Keratinocyte (primary cell): ENCODE data around the gene KCNJ14. TPM values are rescaled to one million over a fixed set of nuclear protein-coding genes. Genes with fewer than 3 reads are reported as not detected.
A peak's percentile ranks its signal among the peaks of the same experiment; 100 is the strongest.

ENCODE experiments used
- DNase-seq: peaks from one replicate; pipeline ENCODE4 v3.0.0-alpha.2; 2011; ENCODE audit warnings: low read depth, missing footprints, low spot score
- FAIRE-seq: peaks from 2 replicates; lab custom pipeline; 2011; peaks lifted over from hg19 to GRCh38; lab: Jason Lieb, UNC
- H2AFZ ChIP-seq: 2 replicates; pipeline ENCODE4 v1.6.0; 2012; ENCODE audit warnings: low read length, control low read depth, inconsistent platforms; ENCODE audit not compliant: control insufficient read depth
- H3K27ac ChIP-seq: 2 replicates; pipeline ENCODE4 v1.5.1; 2011; ENCODE audit warnings: low read length; ENCODE audit not compliant: control insufficient read depth, insufficient read depth
- H3K27me3 ChIP-seq: 3 replicates; pipeline ENCODE4 v1.6.0; 2011; ENCODE audit warnings: low read length; ENCODE audit not compliant: control insufficient read depth, insufficient read depth; ENCODE audit errors: extremely low read depth
- H3K36me3 ChIP-seq, 2 experiments: 2 replicates in 1 of 2; 3 replicates in 1 of 2; pipeline ENCODE4 v1.5.1; 2011; ENCODE audit warnings: low read length in 2 of 2, mild to moderate bottlenecking in 1 of 2; ENCODE audit not compliant: control insufficient read depth in 2 of 2, insufficient read depth in 2 of 2; ENCODE audit errors: extremely low read depth in 1 of 2
- H3K4me1 ChIP-seq: 3 replicates; pipeline ENCODE4 v1.5.1; 2011; ENCODE audit warnings: low read length; ENCODE audit not compliant: control insufficient read depth, insufficient read depth; ENCODE audit errors: extremely low read depth
- H3K4me2 ChIP-seq: 3 replicates; pipeline ENCODE4 v1.6.0; 2011; ENCODE audit warnings: low read depth, low read length; ENCODE audit not compliant: control insufficient read depth, insufficient read depth; ENCODE audit errors: extremely low read depth
- H3K4me3 ChIP-seq, 3 experiments: fragments of 200-600 bp in 1 of 3; sonication (generic) in 1 of 3; 2 replicates in 2 of 3; 3 replicates in 1 of 3; pipeline ENCODE4 v1.5.1; 2011 to 2016; ENCODE audit warnings: low read length in 3 of 3, mild to moderate bottlenecking in 3 of 3, control low read depth in 2 of 3, inconsistent platforms in 1 of 3, low read depth in 1 of 3, mixed read lengths in 1 of 3, mixed run types in 1 of 3, moderate library complexity in 1 of 3; ENCODE audit not compliant: control insufficient read depth in 2 of 3, insufficient read depth in 2 of 3; ENCODE audit errors: extremely low read depth in 1 of 3
- H3K79me2 ChIP-seq: 2 replicates; pipeline ENCODE4 v1.6.0; 2012; ENCODE audit warnings: low read length; ENCODE audit not compliant: control insufficient read depth, insufficient read depth
- H3K9ac ChIP-seq: 3 replicates; pipeline ENCODE4 v1.6.0; 2011; ENCODE audit warnings: low read length; ENCODE audit not compliant: control insufficient read depth, insufficient read depth; ENCODE audit errors: extremely low read depth
- H3K9me1 ChIP-seq: 3 replicates; pipeline ENCODE4 v1.6.0; 2011; ENCODE audit warnings: low read length; ENCODE audit not compliant: control insufficient read depth, insufficient read depth; ENCODE audit errors: extremely low read depth
- H3K9me3 ChIP-seq: 2 replicates; pipeline ENCODE4 v1.5.1; 2012; ENCODE audit warnings: low read depth, low read length; ENCODE audit not compliant: control insufficient read depth
- H4K20me1 ChIP-seq: 3 replicates; pipeline ENCODE4 v1.6.0; 2011; ENCODE audit warnings: low read length; ENCODE audit not compliant: control insufficient read depth, insufficient read depth; ENCODE audit errors: extremely low read depth
- EZH2 ChIP-seq: IDR thresholded peaks from one replicate; pipeline ENCODE4 v1.6.1; 2012; ENCODE audit warnings: inconsistent platforms, mild to moderate bottlenecking, low read length, moderate library complexity
- dilution Hi-C: fragments of 300-500 bp; cut with MboI; formaldehyde crosslinking; loops from one replicate; pipeline ENCODE4 v1.7.0; 2020; ENCODE audit warnings: low sequenced_read_pairs; ENCODE audit not compliant: extremely low pct_ligation_motif_present
- polyA plus RNA-seq, 5 experiments: library from polyadenylated mRNA; depleted of rRNA in 3 of 5; stranded (reverse) in 3 of 5; stranded (forward) in 1 of 5; unstranded in 1 of 5; fragments of >200 nt; gene quantifications; 1 replicate in 1 of 5; 2 replicates in 3 of 5; 3 replicates in 1 of 5; pipeline versions ENCODE4 v1.2.1 to v1.2.3, GENCODE V29; 2011 to 2012; ENCODE audit warnings: missing spikeins in 2 of 5, low read depth in 1 of 5, low replicate concordance in 1 of 5
- TF ChIP-seq, protein P1 (sequence below), 3 experiments: IDR thresholded peaks in 1 of 3; conservative IDR thresholded peaks in 1 of 3; optimal IDR thresholded peaks in 1 of 3; 2 replicates in 2 of 3; 3 replicates in 1 of 3; pipeline versions ENCODE3 to v1.5.1; 2011; ENCODE audit warnings: low read length in 3 of 3, mild to moderate bottlenecking in 3 of 3, moderate library complexity in 2 of 3, control low read depth in 1 of 3, inconsistent platforms in 1 of 3; ENCODE audit not compliant: insufficient read depth in 2 of 3; ENCODE audit errors: extremely low read depth in 1 of 3

KCNJ14 gene
- polyA plus RNA-seq, 1 donor (not counting 4 experiments of a cell fraction or from before 2014, with no cell fraction given): 0.39 TPM

DNA sequence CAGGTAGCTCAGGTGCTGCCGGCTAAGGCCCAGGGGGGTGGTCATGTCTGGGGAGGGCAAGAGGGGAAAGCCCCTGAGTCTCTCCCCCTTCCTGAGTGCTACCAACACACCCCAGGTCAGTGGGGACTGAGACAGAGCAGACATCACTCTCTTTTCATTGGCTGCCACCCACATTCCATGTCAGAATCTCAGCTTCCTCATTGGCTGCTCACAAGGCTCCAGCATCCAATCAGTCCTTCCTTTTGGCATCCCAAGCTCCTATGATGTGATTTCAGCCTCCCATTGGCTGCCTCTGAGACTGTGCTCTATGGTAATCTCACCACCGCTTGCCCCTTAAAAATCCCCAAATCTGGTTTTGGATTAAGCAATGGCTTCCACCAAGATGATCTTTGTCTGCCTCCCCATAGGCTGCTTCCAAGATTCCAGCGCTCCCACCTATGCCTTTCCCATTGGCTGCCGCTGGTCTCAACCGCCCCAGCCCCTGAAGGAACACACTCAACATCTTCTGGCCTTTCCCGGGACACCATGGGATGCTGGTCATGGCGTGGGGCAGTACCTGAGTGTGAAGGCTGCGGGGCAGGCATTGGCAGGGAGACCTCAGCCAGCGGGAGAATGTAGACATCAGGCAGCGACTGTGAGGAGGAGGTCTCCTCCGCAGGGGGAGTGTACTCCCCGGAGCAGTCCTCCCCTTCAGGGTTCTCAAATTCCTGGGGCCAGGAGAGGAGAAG, 54.3 kb downstream of the KCNJ14 start:
- no peaks in the 10 kb centered on the region for H3K9me1 ChIP-seq
- DNase-seq: no peak
- H3K27ac ChIP-seq: no peak overlapping the region
- H3K4me2 ChIP-seq: no peak overlapping the region
- TF ChIP-seq, protein P1, sequence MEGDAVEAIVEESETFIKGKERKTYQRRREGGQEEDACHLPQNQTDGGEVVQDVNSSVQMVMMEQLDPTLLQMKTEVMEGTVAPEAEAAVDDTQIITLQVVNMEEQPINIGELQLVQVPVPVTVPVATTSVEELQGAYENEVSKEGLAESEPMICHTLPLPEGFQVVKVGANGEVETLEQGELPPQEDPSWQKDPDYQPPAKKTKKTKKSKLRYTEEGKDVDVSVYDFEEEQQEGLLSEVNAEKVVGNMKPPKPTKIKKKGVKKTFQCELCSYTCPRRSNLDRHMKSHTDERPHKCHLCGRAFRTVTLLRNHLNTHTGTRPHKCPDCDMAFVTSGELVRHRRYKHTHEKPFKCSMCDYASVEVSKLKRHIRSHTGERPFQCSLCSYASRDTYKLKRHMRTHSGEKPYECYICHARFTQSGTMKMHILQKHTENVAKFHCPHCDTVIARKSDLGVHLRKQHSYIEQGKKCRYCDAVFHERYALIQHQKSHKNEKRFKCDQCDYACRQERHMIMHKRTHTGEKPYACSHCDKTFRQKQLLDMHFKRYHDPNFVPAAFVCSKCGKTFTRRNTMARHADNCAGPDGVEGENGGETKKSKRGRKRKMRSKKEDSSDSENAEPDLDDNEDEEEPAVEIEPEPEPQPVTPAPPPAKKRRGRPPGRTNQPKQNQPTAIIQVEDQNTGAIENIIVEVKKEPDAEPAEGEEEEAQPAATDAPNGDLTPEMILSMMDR (optimal IDR thresholded peaks at IDR 0.05 in 1 of 3, IDR thresholded peaks at IDR 0.05 in 1 of 3, conservative IDR thresholded peaks at IDR 0.05 in 1 of 3; ENCODE audit: extremely low read depth in 1 of 3, insufficient read depth in 2 of 3, low read length in 3 of 3): no peak
- no peak for TF ChIP-seq EZH2
- H3K79me2 ChIP-seq: no peaks in the 10 kb centered on the region
- no peaks in the 10 kb centered on the region for H3K36me3 ChIP-seq
- dilution Hi-C loops: no loop called here
- H3K9me3 ChIP-seq: no peaks in the 10 kb centered on the region
- H2AFZ ChIP-seq: no peak overlapping the region
- H3K4me1 ChIP-seq: peaks cover 2% of the 10 kb centered on the region
- FAIRE-seq: no peak
- H3K27me3 ChIP-seq: peaks cover 21% of the 10 kb centered on the region
- no peak overlapping the region for H3K9ac ChIP-seq
- no peaks in the 10 kb centered on the region for H4K20me1 ChIP-seq
- H3K4me3 ChIP-seq: no peak overlapping the region

DNA sequence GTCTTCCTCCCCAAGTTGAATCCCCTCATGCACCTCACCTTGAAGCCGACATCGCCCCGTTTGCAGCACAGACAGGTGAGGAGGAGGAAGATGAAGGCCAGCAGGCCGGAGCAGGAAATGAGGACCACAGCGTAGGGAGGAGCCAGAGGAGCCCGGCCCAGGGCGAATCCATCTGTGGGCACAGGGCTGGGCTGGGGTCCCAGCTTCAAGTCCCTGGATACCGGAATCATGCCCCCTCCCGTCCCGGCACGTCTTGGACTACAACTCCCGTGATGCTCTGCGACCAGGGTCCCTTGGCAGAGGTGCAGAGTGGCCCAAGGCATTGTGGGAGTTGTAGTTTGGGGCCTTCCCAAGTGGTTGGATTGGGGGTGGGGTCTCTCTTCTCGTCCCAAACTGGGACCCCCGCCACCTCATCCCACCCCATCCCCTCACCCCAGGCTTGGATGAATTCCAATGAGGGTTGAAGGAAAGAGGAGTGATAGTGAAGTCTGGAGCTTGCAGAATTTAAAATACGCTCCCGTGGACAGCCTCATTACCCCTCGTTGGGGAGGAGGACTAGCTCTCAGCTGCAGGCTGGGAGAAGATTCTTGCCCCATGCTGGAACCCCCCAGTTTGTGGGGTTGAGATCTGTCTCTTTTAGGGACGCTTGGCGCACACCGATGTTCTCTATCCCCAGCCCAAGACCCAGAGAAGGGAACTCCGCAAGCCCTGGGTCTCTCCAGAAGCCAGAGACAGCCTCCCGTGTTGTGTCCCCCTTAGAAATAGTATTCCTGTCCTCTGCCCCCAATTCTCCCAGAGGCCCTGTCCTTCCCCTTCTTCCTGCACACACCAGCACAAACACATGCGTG, 55.3 kb downstream of the KCNJ14 start:
- FAIRE-seq (no peak), DNase-seq (no peak)
- TF ChIP-seq, protein P1 (optimal IDR thresholded peaks at IDR 0.05 in 1 of 3, IDR thresholded peaks at IDR 0.05 in 1 of 3, conservative IDR thresholded peaks at IDR 0.05 in 1 of 3; ENCODE audit: extremely low read depth in 1 of 3, insufficient read depth in 2 of 3, low read length in 3 of 3): no peak
- peak; percentile 66 for TF ChIP-seq EZH2
- Histone ChIP-seq H3K36me3 (no peaks in the 10 kb centered on the region), H3K4me2 (peak overlapping the region; percentile 60), H3K4me3 (peak overlapping the region in 1 of 3 experiments; percentile 43), H3K9ac (no peak overlapping the region), H3K27ac (no peak overlapping the region), H3K79me2 (no peaks in the 10 kb centered on the region), H3K4me1 (peaks cover 2% of the 10 kb centered on the region), H3K9me3 (no peaks in the 10 kb centered on the region), H3K27me3 (peaks cover 21% of the 10 kb centered on the region), H3K9me1 (no peaks in the 10 kb centered on the region), H4K20me1 (no peaks in the 10 kb centered on the region), H2AFZ (peak overlapping the region; percentile 46)
- dilution Hi-C loops: no loop called here
